ENCODE measurements around the gene GDF9.

- no peak for TF ChIP-seq RELA (CRISPR knock-in tag; IDR thresholded peaks at IDR 0.05; ENCODE audit: borderline replicate concordance)
- no peak for TF ChIP-seq CTCF (IDR thresholded peaks at IDR 0.05)
- no peak for TF ChIP-seq SMAD3 (CRISPR knock-in tag; IDR thresholded peaks at IDR 0.05; ENCODE audit: borderline replicate concordance)
- no peak for TF ChIP-seq SMAD4 (CRISPR knock-in tag; IDR thresholded peaks at IDR 0.05)
- no peak for TF ChIP-seq ZSCAN18 (CRISPR knock-in tag; IDR thresholded peaks at IDR 0.05)
- TF ChIP-seq IRF1 (CRISPR knock-in tag; IDR thresholded peaks at IDR 0.05) = no peak
- no peak for TF ChIP-seq ESRRA (CRISPR knock-in tag; IDR thresholded peaks at IDR 0.05; ENCODE audit: borderline replicate concordance)
- no peak for TF ChIP-seq TP53 (CRISPR knock-in tag; IDR thresholded peaks at IDR 0.05)
- TF ChIP-seq AFF4 (CRISPR knock-in tag; IDR thresholded peaks at IDR 0.05; ENCODE audit: borderline replicate concordance) = no peak
- no peak for TF ChIP-seq SP1 (CRISPR knock-in tag; conservative IDR thresholded peaks at IDR 0.05)
- TF ChIP-seq ATF3 (CRISPR knock-in tag; conservative IDR thresholded peaks at IDR 0.05) = no peak
Observed at GRCh38 chr5:132873119-132873929, 7.1 kb upstream of the GDF9 start, which contains the start of gene LEAP2.
